ENCODE results near the gene OSBPL3. TPM values are rescaled to one million over a fixed set of nuclear protein-coding genes. Genes with fewer than 3 reads are reported as not detected.

OSBPL3 gene
- total RNA-seq, 1 experiment from 2014 or later: 11.6 TPM

DNA sequence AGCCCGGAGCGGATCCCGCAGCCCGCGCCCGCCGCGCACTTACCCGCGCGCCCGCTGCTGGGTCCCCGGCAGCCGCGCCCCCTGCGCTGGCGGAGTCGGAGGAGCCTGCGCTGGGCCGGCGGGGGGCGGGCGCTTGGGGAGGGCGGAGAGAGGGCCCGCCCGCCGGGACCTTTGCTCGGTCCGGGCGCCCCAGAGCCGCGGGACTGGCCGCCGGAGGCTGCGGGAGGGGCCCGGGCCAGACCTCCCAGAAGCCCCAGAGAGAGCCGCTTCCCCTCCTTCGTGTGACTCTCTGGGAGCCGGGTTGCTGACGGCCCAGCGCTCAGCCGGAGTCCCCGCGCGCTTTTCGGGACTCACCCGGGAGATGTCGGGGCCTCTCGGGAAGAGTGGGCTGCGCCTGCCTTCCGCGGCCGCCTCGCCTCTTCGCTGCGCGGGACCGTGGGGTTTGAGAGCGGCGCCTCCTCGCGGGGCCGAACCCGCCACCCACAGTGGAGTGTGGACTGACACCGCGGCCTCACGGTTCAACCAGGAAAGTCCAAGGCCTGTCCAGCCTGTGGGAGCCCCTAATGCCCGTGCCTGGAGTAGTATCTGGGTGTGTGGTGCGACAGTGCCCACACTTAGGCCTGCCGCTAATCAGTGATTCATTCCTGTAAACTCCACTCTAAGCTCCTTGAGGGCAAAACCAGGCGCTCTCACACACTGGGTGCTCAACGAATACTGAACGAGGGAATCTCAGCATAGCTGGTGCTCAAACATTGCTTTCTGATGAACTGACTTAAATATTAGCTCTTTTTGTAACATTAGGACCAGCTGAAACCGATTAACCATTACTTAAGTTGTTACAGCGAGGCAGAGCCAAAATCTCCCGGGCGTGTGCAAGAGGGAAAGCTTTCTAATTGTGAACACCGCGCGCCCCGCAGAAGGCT lies 222.4 kb downstream of the OSBPL3 start, which contains the start of gene GSDME:
GSDME (minus strand) TSS at position 112 of the 923 bp plus-strand sequence. CDS start 7,690 bp downstream, outside the sequence.
- ATAC-seq (peak; percentile 82), DNase-seq (peak; percentile 52)
- no peaks in the 10 kb centered on the region for H4K20me1 ChIP-seq (ENCODE audit: low read length)
- ChIA-PET POLR2A (ENCODE audit: unreplicated experiment) (interaction anchor here (0.6 kb wide), 1 partner anchor 223 kb away, joined by 6 read pairs; no protein-coding TSS in a partner anchor), CTCF (no interaction called here)
- H3K79me2 ChIP-seq (ENCODE audit: low read length): no peaks in the 10 kb centered on the region
- H3K27ac ChIP-seq (ENCODE audit: low read length): peak within 1 kb of the TSS; percentile 33
- peaks cover 22% of the 10 kb centered on the region for H3K4me1 ChIP-seq (ENCODE audit: insufficient read depth, low read length)
- intact Hi-C loops (cut with micrococcal nuclease): loop anchor here (1.0 to 2.0 kb wide), 3 partner anchors 30 to 183 kb away; no protein-coding TSS in a partner anchor
- no peaks in the 10 kb centered on the region for H3K9me2 ChIP-seq (replicated peaks; ENCODE audit: low read length)
- no peaks in the 10 kb centered on the region for H3K36me3 ChIP-seq (ENCODE audit: low read depth, low read length)
- TSS peak; percentile 73 for BruUV-seq (replicated peaks)
- H2AFZ ChIP-seq (ENCODE audit: low read length): peak within 1 kb of the TSS; percentile 99
- H3K9ac ChIP-seq (ENCODE audit: low read length): peak within 1 kb of the TSS; percentile 70
- H3K9me3 ChIP-seq (ENCODE audit: low read length): no peaks in the 10 kb centered on the region
- H3F3A ChIP-seq (ENCODE audit: low read length, unreplicated experiment): no peaks in the 10 kb centered on the region
- peak within 1 kb of the TSS; percentile 79 for H3K4me3 ChIP-seq (ENCODE audit: low read length)
- TF ChIP-seq EZH2 (IDR thresholded peaks at IDR 0.05; ENCODE audit: low read length, unreplicated experiment): no peak
- TF ChIP-seq, protein P1, sequence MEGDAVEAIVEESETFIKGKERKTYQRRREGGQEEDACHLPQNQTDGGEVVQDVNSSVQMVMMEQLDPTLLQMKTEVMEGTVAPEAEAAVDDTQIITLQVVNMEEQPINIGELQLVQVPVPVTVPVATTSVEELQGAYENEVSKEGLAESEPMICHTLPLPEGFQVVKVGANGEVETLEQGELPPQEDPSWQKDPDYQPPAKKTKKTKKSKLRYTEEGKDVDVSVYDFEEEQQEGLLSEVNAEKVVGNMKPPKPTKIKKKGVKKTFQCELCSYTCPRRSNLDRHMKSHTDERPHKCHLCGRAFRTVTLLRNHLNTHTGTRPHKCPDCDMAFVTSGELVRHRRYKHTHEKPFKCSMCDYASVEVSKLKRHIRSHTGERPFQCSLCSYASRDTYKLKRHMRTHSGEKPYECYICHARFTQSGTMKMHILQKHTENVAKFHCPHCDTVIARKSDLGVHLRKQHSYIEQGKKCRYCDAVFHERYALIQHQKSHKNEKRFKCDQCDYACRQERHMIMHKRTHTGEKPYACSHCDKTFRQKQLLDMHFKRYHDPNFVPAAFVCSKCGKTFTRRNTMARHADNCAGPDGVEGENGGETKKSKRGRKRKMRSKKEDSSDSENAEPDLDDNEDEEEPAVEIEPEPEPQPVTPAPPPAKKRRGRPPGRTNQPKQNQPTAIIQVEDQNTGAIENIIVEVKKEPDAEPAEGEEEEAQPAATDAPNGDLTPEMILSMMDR (conservative IDR thresholded peaks at IDR 0.05; ENCODE audit: low read depth, low read length): 0 out of 2 replicates have a peak, but pooled peaks have one; percentile 11
- H3K4me2 ChIP-seq (ENCODE audit: low read length): peak within 1 kb of the TSS; percentile 99
- no peaks in the 10 kb centered on the region for H3K27me3 ChIP-seq (ENCODE audit: low read length)

DNA sequence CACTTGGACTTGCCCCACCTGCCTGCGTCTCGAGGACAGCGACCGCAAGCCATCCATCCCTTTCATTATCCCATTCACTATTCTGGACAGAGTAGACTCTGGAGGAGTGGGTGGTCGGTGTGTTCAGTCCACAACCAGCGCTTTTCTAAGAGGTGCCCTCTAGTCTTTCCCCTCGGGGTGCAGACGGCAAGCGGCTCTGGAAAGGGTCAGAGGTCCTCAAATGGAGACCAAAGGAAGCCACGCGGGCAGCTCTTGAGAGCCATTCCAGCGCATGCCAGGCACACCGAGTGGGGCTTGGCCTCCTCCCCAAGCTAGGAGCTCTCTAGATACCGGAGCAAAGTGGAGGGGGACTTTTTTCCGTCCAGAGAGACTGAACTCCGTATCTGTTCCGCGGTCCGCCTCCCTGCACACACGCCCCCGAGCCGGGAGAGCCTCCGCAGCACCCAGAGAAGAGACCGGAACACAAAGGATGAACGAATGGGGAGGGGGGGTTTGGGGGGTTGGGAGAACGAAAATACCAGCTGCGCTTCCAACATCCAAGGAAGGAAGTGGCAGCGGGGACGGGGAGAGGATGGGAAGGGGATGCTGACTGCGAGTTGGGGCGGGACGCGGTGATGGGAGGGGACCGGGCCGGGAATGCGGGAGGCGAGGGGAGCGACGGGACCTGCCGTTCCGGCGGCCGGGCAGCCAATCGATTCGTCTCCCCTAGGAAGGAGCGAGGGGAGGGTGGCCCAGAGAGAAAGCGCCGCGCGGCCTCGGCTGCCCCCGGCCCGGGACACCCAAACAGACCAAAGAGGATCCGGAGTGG lies 223.2 kb downstream of the OSBPL3 start:
- ChIA-PET CTCF (interaction anchor here (0.6 kb wide), 1 partner anchor 195 kb away, joined by 8 read pairs; no protein-coding TSS in a partner anchor), POLR2A (ENCODE audit: unreplicated experiment) (interaction anchor here (0.9 kb wide), 1 partner anchor 369 kb away, joined by 4 read pairs; the partner anchor contains the start of gene CYCS)
- peaks cover 22% of the 10 kb centered on the region for H3K4me1 ChIP-seq (ENCODE audit: insufficient read depth, low read length)
- peak overlapping the region; percentile 79 for H3K4me3 ChIP-seq (ENCODE audit: low read length)
- H3F3A ChIP-seq (ENCODE audit: low read length, unreplicated experiment): no peaks in the 10 kb centered on the region
- H3K9me3 ChIP-seq (ENCODE audit: low read length): no peaks in the 10 kb centered on the region
- no peaks in the 10 kb centered on the region for H4K20me1 ChIP-seq (ENCODE audit: low read length)
- H3K4me2 ChIP-seq (ENCODE audit: low read length): peak overlapping the region; percentile 99
- no peaks in the 10 kb centered on the region for H3K79me2 ChIP-seq (ENCODE audit: low read length)
- TF ChIP-seq, protein P1 (conservative IDR thresholded peaks at IDR 0.05; ENCODE audit: low read depth, low read length): no peak
- TF ChIP-seq EZH2phosphoT487 (IDR thresholded peaks at IDR 0.05; ENCODE audit: borderline replicate concordance, low read length) (no peak), EZH2 (IDR thresholded peaks at IDR 0.05; ENCODE audit: low read length, unreplicated experiment) (no peak)
- intact Hi-C loops (cut with micrococcal nuclease): loop anchor here (1.0 to 2.0 kb wide), 3 partner anchors 31 to 182 kb away; no protein-coding TSS in a partner anchor
- peak overlapping the region; percentile 70; the same call in 1 of the 2 replicates for H3K9ac ChIP-seq (ENCODE audit: low read length)
- H3K9me2 ChIP-seq (replicated peaks; ENCODE audit: low read length): no peaks in the 10 kb centered on the region
- H2AFZ ChIP-seq (ENCODE audit: low read length): peak overlapping the region; percentile 99
- no peaks in the 10 kb centered on the region for H3K36me3 ChIP-seq (ENCODE audit: low read depth, low read length)
- no peaks in the 10 kb centered on the region for H3K27me3 ChIP-seq (ENCODE audit: low read length)
- TSS peak; percentile 52 for BruUV-seq (replicated peaks)
- DNase-seq: peak; percentile 32
- ATAC-seq: peak; percentile 58
- peak overlapping the region; percentile 33 for H3K27ac ChIP-seq (ENCODE audit: low read length)
